HepG2 (cell line): Measurements from ENCODE around the gene APBB2. TPM values are rescaled to one million over a fixed set of nuclear protein-coding genes. Genes with fewer than 3 reads are reported as not detected.

Experiments used
- ATAC-seq: fragments of 200-7000 bp; cut with Tn5 transposase; 3 replicates; pipeline ENCODE4 v1.9.1; 2020; ENCODE audit warnings: mild to moderate bottlenecking, moderate library complexity
- BruUV-seq: library from RNA; stranded (reverse); fragments of 400-500 nt; replicated peaks from 2 replicates; lab custom pipeline; 2021; lab: Mats Ljungman, UMichigan
- CTCF ChIA-PET: fragments of 300-600 bp; formaldehyde crosslinking; extraction: SDS; loops from one replicate; lab custom pipeline; 2021; ENCODE audit warnings: low total read pairs, inconsistent platforms, low intra/inter-chr PET ratio; lab: Yijun Ruan, JAX
- POLR2A ChIA-PET: fragments of 350-600 bp; sonication (Branson Sonifier 250); formaldehyde crosslinking; loops from one replicate; lab custom pipeline; 2020; ENCODE audit warnings: antibody characterized with exemption, inconsistent platforms; lab: Yijun Ruan, JAX
- DNase-seq: peaks from one replicate; pipeline ENCODE4 v3.0.0-alpha.2; 2015; ENCODE audit warnings: low spot score
- FAIRE-seq: peaks from 3 replicates; lab custom pipeline; 2011; peaks lifted over from hg19 to GRCh38; lab: Jason Lieb, UNC
- H2AFZ ChIP-seq: one replicate; pipeline ENCODE4 v1.6.1; 2011; ENCODE audit warnings: low read length, inconsistent platforms
- H3K27ac ChIP-seq: fragments of 300-600 bp; 3 replicates; pipeline ENCODE4 v1.8.0; 2011; ENCODE audit warnings: mixed run types, mild to moderate bottlenecking, mixed read lengths, low read length, inconsistent platforms; ENCODE audit not compliant: insufficient read depth; ENCODE audit errors: extremely low read length
- H3K27me3 ChIP-seq, 2 experiments: fragments of 200-600 bp in 1 of 2; 2 replicates in 1 of 2; 3 replicates in 1 of 2; pipeline versions ENCODE4 v1.6.0 to v1.8.0; 2011; ENCODE audit warnings: low read length in 2 of 2, mild to moderate bottlenecking in 2 of 2, moderate library complexity in 2 of 2, inconsistent platforms in 1 of 2; ENCODE audit not compliant: insufficient read depth in 2 of 2, control insufficient read depth in 1 of 2
- H3K36me3 ChIP-seq, 2 experiments: fragments of 200-600 bp in 1 of 2; replicated peaks in 1 of 2; 2 replicates in 1 of 2; 3 replicates in 1 of 2; pipeline versions ENCODE4 v1.5.1 to v1.8.0; 2011; ENCODE audit warnings: low read length in 2 of 2, inconsistent platforms in 1 of 2; ENCODE audit not compliant: insufficient read depth in 2 of 2, control insufficient read depth in 1 of 2
- H3K4me1 ChIP-seq: 2 replicates; pipeline ENCODE4 v1.5.1; 2012; ENCODE audit warnings: low read length, inconsistent platforms; ENCODE audit not compliant: insufficient read depth
- H3K4me2 ChIP-seq: 2 replicates; pipeline ENCODE4 v1.6.0; 2011; ENCODE audit warnings: low read depth, low read length, inconsistent platforms
- H3K4me3 ChIP-seq, 3 experiments: fragments of 200-600 bp in 1 of 3; sonication (generic), shearing (Covaris generic) in 1 of 3; replicated peaks in 1 of 3; 2 replicates each; pipeline ENCODE4 v1.5.1; 2011 to 2016; ENCODE audit warnings: low read length in 3 of 3, inconsistent platforms in 2 of 3, low read depth in 2 of 3, mild to moderate bottlenecking in 2 of 3, control low read depth in 1 of 3, mixed read lengths in 1 of 3; ENCODE audit not compliant: insufficient read depth in 1 of 3
- H3K79me2 ChIP-seq: one replicate; pipeline ENCODE4 v1.6.1; 2011; ENCODE audit warnings: low read length, inconsistent platforms; ENCODE audit not compliant: insufficient read depth
- H3K9ac ChIP-seq: 2 replicates; pipeline ENCODE4 v1.6.0; 2011; ENCODE audit warnings: mild to moderate bottlenecking, low read depth, low read length, inconsistent platforms; ENCODE audit not compliant: insufficient read depth
- H3K9me3 ChIP-seq: 2 replicates; pipeline ENCODE4 v1.5.1; 2012; ENCODE audit warnings: mild to moderate bottlenecking, low read length
- H4K20me1 ChIP-seq: 2 replicates; pipeline ENCODE4 v1.6.0; 2011; ENCODE audit warnings: inconsistent platforms, mild to moderate bottlenecking, low read length, moderate library complexity; ENCODE audit not compliant: insufficient read depth
- IKZF4 ChIP-seq: sonication (generic); formaldehyde crosslinking; IDR thresholded peaks from 2 replicates; pipeline ENCODE4 v1.5.1; 2020; ENCODE audit warnings: borderline replicate concordance, mild to moderate bottlenecking, low read depth, missing genetic modification reagents; ENCODE audit errors: not compliant biosample characterization
- MBNL3 ChIP-seq: fragments of 250-450 bp; sonication (Bioruptor Pico); conservative IDR thresholded peaks from 2 replicates; pipeline ENCODE4 v1.8.0; 2022; ENCODE audit warnings: mild to moderate bottlenecking, inconsistent platforms
- SIX1 ChIP-seq: sonication (generic); formaldehyde crosslinking; IDR thresholded peaks from 2 replicates; pipeline ENCODE4 v1.4.0; 2020; ENCODE audit warnings: missing genetic modification reagents, borderline replicate concordance
- U2AF1 ChIP-seq: fragments of 200-400 bp; formaldehyde crosslinking; optimal IDR thresholded peaks from 2 replicates; pipeline ENCODE3; 2017; ENCODE audit warnings: mild to moderate bottlenecking, low read depth, low read length
- ZSCAN9 ChIP-seq: IDR thresholded peaks from 2 replicates; pipeline ENCODE4 v1.6.1; 2016; ENCODE audit warnings: borderline replicate concordance
- WGBS: methylation state at CpG from one replicate; pipeline ENCODE4 v1.1.6; 2017; ENCODE audit warnings: low lambda C conversion rate; 5-methylcytosine and 5-hydroxymethylcytosine counted together
- in situ Hi-C: cut with HindIII; loops from 2 replicates; pipeline ENCODE4 v1.10.0; 2017; ENCODE audit warnings: low pct_unique_long_range_greater_than_20kb; ENCODE audit not compliant: extremely low pct_ligation_motif_present
- intact Hi-C: fragments of 100-400 bp; cut with micrococcal nuclease; formaldehyde crosslinking; loops from one replicate; pipeline ENCODE4 v1.10.0; 2022; ENCODE audit not compliant: unreplicated experiment
- polyA plus RNA-seq, 8 experiments: library from polyadenylated mRNA; depleted of rRNA in 3 of 8; stranded (reverse) in 7 of 8; unstranded in 1 of 8; fragments of >200 nt; fragmentation: Illumina TruSeq in 4 of 8; extraction: Trizol in 4 of 8; gene quantifications; 2 replicates each; pipeline versions ENCODE4 v1.2.1 to v1.2.3, GENCODE V29; 2011 to 2016; ENCODE audit warnings: low read depth in 4 of 8, missing spikeins in 1 of 8, mixed read lengths in 1 of 8; ENCODE audit not compliant: insufficient read depth in 1 of 8
- total RNA-seq, 5 experiments: library from RNA; depleted of rRNA; stranded (reverse); fragments of >200 nt; fragmentation: Illumina TruSeq; extraction: Trizol; gene quantifications; 2 replicates each; pipeline ENCODE4 v1.2.3, GENCODE V29; 2016; ENCODE audit warnings: low read depth in 1 of 5
- TF ChIP-seq, protein P1 (sequence below): sonication (generic); formaldehyde crosslinking; IDR thresholded peaks from 2 replicates; pipeline ENCODE4 v1.4.0; 2020; ENCODE audit warnings: missing genetic modification reagents
- TF ChIP-seq, protein P2 (sequence below): sonication (generic); formaldehyde crosslinking; IDR thresholded peaks from 2 replicates; pipeline ENCODE4 v1.4.0; 2020; ENCODE audit warnings: missing genetic modification reagents
- TF ChIP-seq, protein P3 (sequence below): IDR thresholded peaks from 2 replicates; pipeline ENCODE4 v1.6.1; 2016; ENCODE audit warnings: missing genetic modification reagents, missing compliant biosample characterization
- TF ChIP-seq, protein P4 (sequence below): sonication (generic); formaldehyde crosslinking; IDR thresholded peaks from 2 replicates; pipeline ENCODE4 v1.5.0; 2020; ENCODE audit warnings: mild to moderate bottlenecking, missing genetic modification reagents

Gene APBB2
- total and polyA plus RNA-seq, 2 of the 13 experiments (the other 11 are each of a cell fraction or from before 2014, with no cell fraction given): 11.7 to 17.0 TPM

DNA sequence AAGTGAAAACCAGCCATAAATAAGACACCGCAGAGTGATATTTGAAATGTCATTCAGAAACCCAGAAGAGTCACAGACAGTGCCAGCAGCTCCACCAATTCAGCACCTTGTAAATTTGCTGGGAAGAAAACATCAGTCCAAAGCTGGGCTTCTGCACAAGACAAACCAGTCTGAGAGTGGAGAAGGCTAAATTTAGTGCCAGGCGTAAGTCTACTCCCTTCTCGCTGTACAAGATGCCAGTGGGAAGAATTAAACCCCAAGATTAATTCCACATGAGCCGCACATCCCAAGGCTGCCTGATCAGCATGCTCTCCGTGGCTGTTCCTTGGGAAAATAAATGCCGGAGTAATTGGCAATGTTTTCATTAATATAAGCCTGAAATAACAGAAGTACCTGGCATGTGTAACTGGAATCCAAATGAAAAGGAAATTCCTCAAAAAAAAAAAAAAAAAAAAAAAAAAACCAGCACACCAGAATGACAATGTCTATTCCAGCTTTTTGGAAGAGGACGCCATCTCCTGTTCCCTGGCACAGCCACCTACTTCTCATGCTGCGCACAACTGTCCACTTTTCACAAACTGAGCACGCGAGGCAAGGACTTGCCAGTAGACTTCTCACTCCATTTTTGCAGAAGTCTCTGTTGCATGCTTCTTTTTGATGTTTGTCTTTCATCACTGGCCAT is 369.0 kb downstream of the APBB2 start (continued):
- TF ChIP-seq ZSCAN9 (CRISPR knock-in tag) (no peak), SIX1 (CRISPR knock-in tag) (no peak)
- TF ChIP-seq, protein P1, sequence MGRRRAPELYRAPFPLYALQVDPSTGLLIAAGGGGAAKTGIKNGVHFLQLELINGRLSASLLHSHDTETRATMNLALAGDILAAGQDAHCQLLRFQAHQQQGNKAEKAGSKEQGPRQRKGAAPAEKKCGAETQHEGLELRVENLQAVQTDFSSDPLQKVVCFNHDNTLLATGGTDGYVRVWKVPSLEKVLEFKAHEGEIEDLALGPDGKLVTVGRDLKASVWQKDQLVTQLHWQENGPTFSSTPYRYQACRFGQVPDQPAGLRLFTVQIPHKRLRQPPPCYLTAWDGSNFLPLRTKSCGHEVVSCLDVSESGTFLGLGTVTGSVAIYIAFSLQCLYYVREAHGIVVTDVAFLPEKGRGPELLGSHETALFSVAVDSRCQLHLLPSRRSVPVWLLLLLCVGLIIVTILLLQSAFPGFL (CRISPR knock-in tag): no peak
- TF ChIP-seq, protein P2, sequence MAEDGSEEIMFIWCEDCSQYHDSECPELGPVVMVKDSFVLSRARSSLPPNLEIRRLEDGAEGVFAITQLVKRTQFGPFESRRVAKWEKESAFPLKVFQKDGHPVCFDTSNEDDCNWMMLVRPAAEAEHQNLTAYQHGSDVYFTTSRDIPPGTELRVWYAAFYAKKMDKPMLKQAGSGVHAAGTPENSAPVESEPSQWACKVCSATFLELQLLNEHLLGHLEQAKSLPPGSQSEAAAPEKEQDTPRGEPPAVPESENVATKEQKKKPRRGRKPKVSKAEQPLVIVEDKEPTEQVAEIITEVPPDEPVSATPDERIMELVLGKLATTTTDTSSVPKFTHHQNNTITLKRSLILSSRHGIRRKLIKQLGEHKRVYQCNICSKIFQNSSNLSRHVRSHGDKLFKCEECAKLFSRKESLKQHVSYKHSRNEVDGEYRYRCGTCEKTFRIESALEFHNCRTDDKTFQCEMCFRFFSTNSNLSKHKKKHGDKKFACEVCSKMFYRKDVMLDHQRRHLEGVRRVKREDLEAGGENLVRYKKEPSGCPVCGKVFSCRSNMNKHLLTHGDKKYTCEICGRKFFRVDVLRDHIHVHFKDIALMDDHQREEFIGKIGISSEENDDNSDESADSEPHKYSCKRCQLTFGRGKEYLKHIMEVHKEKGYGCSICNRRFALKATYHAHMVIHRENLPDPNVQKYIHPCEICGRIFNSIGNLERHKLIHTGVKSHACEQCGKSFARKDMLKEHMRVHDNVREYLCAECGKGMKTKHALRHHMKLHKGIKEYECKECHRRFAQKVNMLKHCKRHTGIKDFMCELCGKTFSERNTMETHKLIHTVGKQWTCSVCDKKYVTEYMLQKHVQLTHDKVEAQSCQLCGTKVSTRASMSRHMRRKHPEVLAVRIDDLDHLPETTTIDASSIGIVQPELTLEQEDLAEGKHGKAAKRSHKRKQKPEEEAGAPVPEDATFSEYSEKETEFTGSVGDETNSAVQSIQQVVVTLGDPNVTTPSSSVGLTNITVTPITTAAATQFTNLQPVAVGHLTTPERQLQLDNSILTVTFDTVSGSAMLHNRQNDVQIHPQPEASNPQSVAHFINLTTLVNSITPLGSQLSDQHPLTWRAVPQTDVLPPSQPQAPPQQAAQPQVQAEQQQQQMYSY (CRISPR knock-in tag): no peak

DNA sequence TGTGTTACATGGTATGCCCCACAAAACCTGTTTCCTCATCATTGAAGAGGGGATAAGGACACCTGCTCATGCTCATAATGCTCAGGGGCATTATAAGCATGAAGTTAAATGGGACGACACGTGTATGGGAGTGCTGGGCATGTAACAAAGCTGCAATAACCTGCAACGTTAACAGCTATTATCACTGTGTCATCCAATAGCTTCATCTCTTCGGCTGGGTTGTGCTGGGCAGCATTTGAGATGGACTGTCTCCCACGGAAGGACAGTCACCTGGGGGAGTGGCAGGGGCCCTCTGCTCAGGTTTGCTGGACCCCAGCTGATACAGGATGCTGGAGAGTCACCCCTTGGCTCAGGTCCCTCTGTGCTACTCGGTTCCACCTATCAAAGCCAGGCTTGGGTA is 370.1 kb downstream of the APBB2 start:
- FAIRE-seq: no peak

More for the DNA sequence above, 370.1 kb downstream of the APBB2 start:
- ChIA-PET POLR2A (no interaction called here), CTCF (no interaction called here)
- no peak for ATAC-seq
- Histone ChIP-seq H3K4me2 (no peak overlapping the region), H3K4me3 (no peak overlapping the region), H3K9me3 (no peaks in the 10 kb centered on the region), H3K9ac (no peak overlapping the region), H3K27ac (no peak overlapping the region), H3K36me3 (0 out of 5 replicates have a peak, but pooled peaks cover 1 to 5% of the 10 kb centered on the region in 2 experiments), H3K79me2 (no peaks in the 10 kb centered on the region), H3K4me1 (peaks cover 17% of the 10 kb centered on the region), H4K20me1 (no peaks in the 10 kb centered on the region), H2AFZ (no peak overlapping the region), H3K27me3 (no peaks in the 10 kb centered on the region)
- intact Hi-C loops (no loop called here), in situ Hi-C loops (no loop called here)
- no peak for DNase-seq
- 93% methylated on average over 6 of the region's 6 CpGs for WGBS
- BruUV-seq: no TSS peak
- TF ChIP-seq, protein P3, sequence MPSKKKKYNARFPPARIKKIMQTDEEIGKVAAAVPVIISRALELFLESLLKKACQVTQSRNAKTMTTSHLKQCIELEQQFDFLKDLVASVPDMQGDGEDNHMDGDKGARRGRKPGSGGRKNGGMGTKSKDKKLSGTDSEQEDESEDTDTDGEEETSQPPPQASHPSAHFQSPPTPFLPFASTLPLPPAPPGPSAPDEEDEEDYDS (CRISPR knock-in tag): no peak
- TF ChIP-seq, protein P4, sequence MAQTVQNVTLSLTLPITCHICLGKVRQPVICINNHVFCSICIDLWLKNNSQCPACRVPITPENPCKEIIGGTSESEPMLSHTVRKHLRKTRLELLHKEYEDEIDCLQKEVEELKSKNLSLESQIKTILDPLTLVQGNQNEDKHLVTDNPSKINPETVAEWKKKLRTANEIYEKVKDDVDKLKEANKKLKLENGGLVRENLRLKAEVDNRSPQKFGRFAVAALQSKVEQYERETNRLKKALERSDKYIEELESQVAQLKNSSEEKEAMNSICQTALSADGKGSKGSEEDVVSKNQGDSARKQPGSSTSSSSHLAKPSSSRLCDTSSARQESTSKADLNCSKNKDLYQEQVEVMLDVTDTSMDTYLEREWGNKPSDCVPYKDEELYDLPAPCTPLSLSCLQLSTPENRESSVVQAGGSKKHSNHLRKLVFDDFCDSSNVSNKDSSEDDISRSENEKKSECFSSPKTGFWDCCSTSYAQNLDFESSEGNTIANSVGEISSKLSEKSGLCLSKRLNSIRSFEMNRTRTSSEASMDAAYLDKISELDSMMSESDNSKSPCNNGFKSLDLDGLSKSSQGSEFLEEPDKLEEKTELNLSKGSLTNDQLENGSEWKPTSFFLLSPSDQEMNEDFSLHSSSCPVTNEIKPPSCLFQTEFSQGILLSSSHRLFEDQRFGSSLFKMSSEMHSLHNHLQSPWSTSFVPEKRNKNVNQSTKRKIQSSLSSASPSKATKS (CRISPR knock-in tag): no peak
- TF ChIP-seq MBNL3 (no peak), U2AF1 (no peak), IKZF4 (CRISPR knock-in tag) (no peak)
